AG20443 (cell line): Measurements from ENCODE around the gene P3H2.

ENCODE experiments used
- DNase-seq: peaks from one replicate; pipeline ENCODE4 v3.0.0; 2012; ENCODE audit warnings: low spot score, mixed read lengths

P3H2 gene

GRCh38 chr3:190125436-190126068 is 4.9 kb upstream of the P3H2 start:
- DNase-seq, result no peak

GRCh38 chr3:190124067-190124466 is 3.4 kb upstream of the P3H2 start:
- no peak for DNase-seq

GRCh38 chr3:190122198-190122771 is 1.6 kb upstream of the P3H2 start:
- DNase-seq, result peak; percentile 32

GRCh38 chr3:190121383-190121782 is 686 bp upstream of the P3H2 start:
- DNase-seq, result no peak

GRCh38 chr3:190121061-190121377 is 322 bp upstream of the P3H2 start:
- no peak for DNase-seq

- DNase-seq, result no peak
These were observed 1.0 kb downstream of the P3H2 start for GRCh38 chr3:190119461-190120268.

GRCh38 chr3:190118438-190118837 is 2.3 kb downstream of the P3H2 start:
- DNase-seq, result no peak

- no peak for DNase-seq
These were observed 2.7 kb downstream of the P3H2 start for GRCh38 chr3:190117981-190118380.

GRCh38 chr3:190116551-190117067 is 4.1 kb downstream of the P3H2 start:
- peak; percentile 17 for DNase-seq

GRCh38 chr3:190110826-190111225 is 9.9 kb downstream of the P3H2 start:
- no peak for DNase-seq

- no peak for DNase-seq
These were observed 11.3 kb downstream of the P3H2 start for GRCh38 chr3:190109441-190109840.

- peak; percentile 21 for DNase-seq
These were observed 11.9 kb downstream of the P3H2 start for GRCh38 chr3:190108804-190109203.

GRCh38 chr3:190105876-190106275 is 14.8 kb downstream of the P3H2 start:
- peak; percentile 12 for DNase-seq

GRCh38 chr3:190101320-190102011 is 19.2 kb downstream of the P3H2 start:
- peak; percentile 19 for DNase-seq

- no peak for DNase-seq
These were observed 21.6 kb downstream of the P3H2 start for GRCh38 chr3:190099099-190099498.

GRCh38 chr3:190097617-190098016 is 23.1 kb downstream of the P3H2 start:
- DNase-seq, result no peak

- DNase-seq, result no peak
These were observed 23.7 kb downstream of the P3H2 start for GRCh38 chr3:190097025-190097424.

- no peak for DNase-seq
These were observed 24.4 kb downstream of the P3H2 start for GRCh38 chr3:190096345-190096744.

- peak; percentile 22 for DNase-seq
These were observed 26.5 kb downstream of the P3H2 start for GRCh38 chr3:190094160-190094718.

GRCh38 chr3:190092250-190092649 is 28.4 kb downstream of the P3H2 start:
- peak; percentile 63 for DNase-seq

GRCh38 chr3:190089711-190090110 is 31.0 kb downstream of the P3H2 start:
- DNase-seq, result no peak

GRCh38 chr3:190088890-190089289 is 31.8 kb downstream of the P3H2 start:
- no peak for DNase-seq
